ENCODE data around the gene KCNK3.

Gene KCNK3

DNA sequence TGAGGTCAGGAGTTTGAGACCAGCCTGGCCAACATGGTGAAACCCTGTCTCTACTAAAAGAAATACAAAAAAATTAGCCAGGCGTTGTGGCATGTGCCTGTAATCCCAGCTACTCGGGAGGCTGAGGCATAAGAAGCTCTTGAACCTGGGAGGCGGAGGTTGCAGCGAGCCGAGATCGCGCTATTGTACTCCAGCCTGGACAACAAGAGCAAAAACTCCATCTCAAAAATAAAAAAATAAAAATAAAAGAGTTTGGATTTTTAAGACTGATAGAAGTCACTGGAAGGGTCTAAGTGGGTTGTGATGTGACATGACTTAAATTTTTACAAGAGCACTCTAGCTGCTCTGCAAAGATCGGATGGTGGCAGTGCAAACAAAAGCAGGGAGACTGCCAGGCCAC is 15.9 kb downstream of the KCNK3 start:
- peaks cover 3% of the 10 kb centered on the region; the same call in 1 of the 2 replicates for H3K4me1 ChIP-seq (ENCODE audit: insufficient read depth, low read length)
- no peaks in the 10 kb centered on the region for H3K36me3 ChIP-seq (ENCODE audit: insufficient read depth, low read length)
- no peaks in the 10 kb centered on the region for H3K9me3 ChIP-seq (ENCODE audit: control insufficient read depth, insufficient read depth, low read length)
- H3K9ac ChIP-seq (ENCODE audit: low read depth, low read length), result no peak overlapping the region

DNA sequence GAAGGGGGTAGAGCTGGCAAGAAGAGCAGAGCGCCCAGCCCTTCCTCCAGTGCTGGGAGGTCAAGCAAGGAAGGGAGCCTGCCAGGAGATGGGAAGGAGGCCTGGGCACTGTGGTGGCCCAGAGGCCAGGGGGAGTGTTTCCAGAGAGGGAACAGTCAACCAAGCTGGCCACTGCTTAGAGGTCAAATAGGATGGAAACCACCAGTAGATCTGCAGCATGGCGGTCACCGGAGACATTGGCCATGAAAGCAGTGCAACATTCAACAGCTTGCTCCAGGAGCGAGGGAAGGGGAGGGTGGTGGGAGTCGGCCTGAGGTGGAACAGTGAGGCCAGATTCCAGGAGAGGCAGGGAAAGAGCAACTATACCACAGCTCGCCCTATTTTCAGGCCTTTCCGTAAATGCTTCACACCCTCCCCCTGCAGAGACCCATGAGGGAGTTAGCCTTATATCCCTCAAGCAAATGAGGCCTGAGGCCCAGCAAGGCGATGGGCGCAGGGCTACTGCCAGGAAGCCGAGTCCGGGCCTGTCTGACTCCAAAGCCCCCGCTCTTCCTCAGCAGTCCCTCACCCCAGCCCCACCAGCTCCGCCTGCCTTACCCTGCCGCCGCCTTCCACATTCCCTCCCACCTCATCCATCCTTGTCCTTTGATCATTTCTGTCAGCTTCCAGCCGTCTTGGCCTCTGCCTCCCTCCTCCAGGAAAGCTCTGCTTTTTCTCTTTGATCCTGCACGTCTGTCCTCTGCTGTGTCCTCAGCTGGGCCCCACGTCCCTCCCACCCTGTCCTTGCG is 17.0 kb downstream of the KCNK3 start:
- no peak overlapping the region for H3K9ac ChIP-seq (ENCODE audit: low read depth, low read length)
- no peaks in the 10 kb centered on the region for H3K36me3 ChIP-seq (ENCODE audit: insufficient read depth, low read length)
- H3K9me3 ChIP-seq (ENCODE audit: control insufficient read depth, insufficient read depth, low read length), result no peaks in the 10 kb centered on the region
- peaks cover 3% of the 10 kb centered on the region; the same call in 1 of the 2 replicates for H3K4me1 ChIP-seq (ENCODE audit: insufficient read depth, low read length)

- H3K4me1 ChIP-seq (ENCODE audit: insufficient read depth, low read length), result peaks cover 3% of the 10 kb centered on the region; the same call in 1 of the 2 replicates
Measured at GRCh38 chr2:26710145-26710544, 17.6 kb downstream of the KCNK3 start.

DNA sequence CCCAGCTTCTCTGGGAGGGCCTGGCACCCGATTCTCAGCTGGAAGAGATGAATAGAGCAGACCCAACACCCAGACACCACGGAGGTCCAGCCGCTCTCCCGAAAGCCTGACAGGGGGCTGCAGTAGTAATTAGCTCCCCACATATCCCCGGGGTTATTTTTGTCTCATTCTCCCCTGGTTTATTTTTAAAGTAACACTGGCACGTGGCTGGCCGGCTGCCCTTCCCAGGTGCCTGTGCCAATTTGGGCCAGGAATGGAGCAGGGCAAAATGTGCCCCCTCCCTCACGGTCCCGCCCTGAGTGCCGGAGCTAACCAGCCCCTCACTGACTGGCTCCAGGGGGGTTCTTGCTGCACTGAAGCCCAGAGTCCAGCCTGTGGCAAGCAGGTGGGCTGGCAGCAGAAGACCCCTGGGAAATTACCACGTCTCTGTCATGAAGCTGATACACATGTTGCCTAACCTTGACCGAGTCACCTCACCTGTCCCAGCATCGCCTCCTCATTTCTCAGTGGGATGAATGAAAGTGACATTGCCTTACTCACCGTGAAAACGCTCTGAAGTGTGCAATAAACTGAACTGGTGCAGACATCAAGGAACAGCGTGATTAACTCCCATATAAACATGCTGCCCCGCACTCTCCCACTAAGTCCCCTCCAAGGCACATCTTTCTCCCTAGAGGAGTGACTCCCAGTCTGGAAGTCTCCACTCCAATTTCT is 18.4 kb downstream of the KCNK3 start:
- peaks cover 3% of the 10 kb centered on the region; the same call in 1 of the 2 replicates for H3K4me1 ChIP-seq (ENCODE audit: insufficient read depth, low read length)
- H3K9ac ChIP-seq (ENCODE audit: low read depth, low read length), result no peak overlapping the region
- H3K9me3 ChIP-seq (ENCODE audit: control insufficient read depth, insufficient read depth, low read length), result no peaks in the 10 kb centered on the region
- no peaks in the 10 kb centered on the region for H3K36me3 ChIP-seq (ENCODE audit: insufficient read depth, low read length)

More at GRCh38 chr2:26710145-26710544, 17.6 kb downstream of the KCNK3 start:
- no peaks in the 10 kb centered on the region for H3K9me3 ChIP-seq (ENCODE audit: control insufficient read depth, insufficient read depth, low read length)
- no peaks in the 10 kb centered on the region for H3K36me3 ChIP-seq (ENCODE audit: insufficient read depth, low read length)
- H3K9ac ChIP-seq (ENCODE audit: low read depth, low read length), result no peak overlapping the region

GRCh38 chr2:26711457-26712161 is 19.1 kb downstream of the KCNK3 start:
- no peaks in the 10 kb centered on the region for H3K9me3 ChIP-seq (ENCODE audit: control insufficient read depth, insufficient read depth, low read length)
- peaks cover 1% of the 10 kb centered on the region; the same call in 1 of the 2 replicates for H3K4me1 ChIP-seq (ENCODE audit: insufficient read depth, low read length)
- no peak overlapping the region for H3K9ac ChIP-seq (ENCODE audit: low read depth, low read length)
- no peaks in the 10 kb centered on the region for H3K36me3 ChIP-seq (ENCODE audit: insufficient read depth, low read length)

DNA sequence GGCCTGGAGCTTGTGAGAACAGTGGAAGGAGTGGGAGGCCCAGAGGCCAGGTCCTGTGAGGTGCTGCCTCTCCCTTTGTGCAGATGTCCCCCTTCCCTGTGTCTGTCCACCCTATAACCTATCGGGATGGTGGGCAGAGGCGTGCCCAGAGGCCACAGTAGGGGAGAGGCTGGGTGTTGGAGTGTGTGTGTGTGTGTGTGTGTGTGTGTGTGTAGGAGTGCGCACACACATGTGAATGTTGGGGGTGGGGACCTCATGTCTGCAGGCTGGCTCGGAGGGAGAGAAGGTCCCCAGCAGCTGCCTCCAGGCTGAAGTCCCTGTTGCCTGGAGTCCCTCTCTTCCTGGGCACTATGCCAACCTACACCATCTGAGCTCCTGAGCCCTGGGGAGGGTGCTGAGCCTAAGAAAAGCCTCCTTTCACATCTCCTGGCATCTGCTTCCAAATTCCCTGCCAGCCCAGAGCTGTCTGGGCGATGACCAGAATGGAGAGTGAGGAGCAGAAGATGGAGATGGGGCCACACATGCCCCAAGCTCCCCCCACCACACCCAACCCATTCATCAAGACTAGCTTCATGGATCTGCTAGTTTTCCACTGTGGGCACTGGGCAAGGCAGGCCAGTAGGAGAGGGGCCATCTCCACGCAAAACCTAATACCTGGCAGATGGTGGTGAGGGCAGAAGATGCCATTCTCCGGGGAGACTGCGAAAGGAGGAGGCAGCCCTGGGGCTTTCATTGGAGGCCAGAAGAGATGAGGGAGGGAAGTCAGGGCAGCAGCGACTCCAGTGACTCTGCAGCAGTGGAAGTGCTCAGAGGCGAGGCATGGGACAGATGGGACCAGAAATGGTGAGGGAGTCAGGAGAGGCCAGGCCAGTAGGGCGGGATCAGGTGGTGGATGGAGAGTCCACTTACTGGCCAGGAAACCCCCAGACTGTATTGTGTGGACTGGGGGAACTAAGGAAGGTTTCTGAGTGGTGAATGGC is 20.3 kb downstream of the KCNK3 start:
- Histone ChIP-seq H3K9ac (ENCODE audit: low read depth, low read length) (no peak overlapping the region), H3K4me1 (ENCODE audit: insufficient read depth, low read length) (no peaks in the 10 kb centered on the region), H3K9me3 (ENCODE audit: control insufficient read depth, insufficient read depth, low read length) (no peaks in the 10 kb centered on the region), H3K36me3 (ENCODE audit: insufficient read depth, low read length) (no peaks in the 10 kb centered on the region)

- Histone ChIP-seq H3K9ac (ENCODE audit: low read depth, low read length) (no peak overlapping the region), H3K4me1 (ENCODE audit: insufficient read depth, low read length) (peaks cover 6% of the 10 kb centered on the region; the same call in 1 of the 2 replicates), H3K9me3 (ENCODE audit: control insufficient read depth, insufficient read depth, low read length) (no peaks in the 10 kb centered on the region), H3K36me3 (ENCODE audit: insufficient read depth, low read length) (no peaks in the 10 kb centered on the region)
Measured at GRCh38 chr2:26715528-26716270, 23.2 kb downstream of the KCNK3 start.

DNA sequence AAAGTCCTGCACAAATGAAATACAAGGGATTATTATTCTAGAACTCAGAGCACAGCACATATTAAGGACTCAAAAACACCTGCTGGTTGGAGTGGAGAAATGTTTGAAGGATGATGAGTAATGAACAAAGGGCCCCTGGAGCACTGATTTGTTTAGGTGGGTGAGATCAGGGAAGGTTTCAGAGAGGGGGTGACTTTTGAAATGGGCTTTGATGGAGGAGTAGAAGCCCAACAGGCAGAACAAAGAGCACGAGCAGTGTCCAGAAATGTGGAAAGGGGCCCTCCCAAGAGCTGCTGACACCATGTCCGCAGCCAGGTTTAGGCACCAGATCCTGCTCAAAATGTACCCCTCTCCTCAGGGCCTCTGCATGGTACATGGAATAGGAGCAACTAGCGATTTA is 23.8 kb downstream of the KCNK3 start:
- Histone ChIP-seq H3K9me3 (ENCODE audit: control insufficient read depth, insufficient read depth, low read length) (no peaks in the 10 kb centered on the region), H3K36me3 (ENCODE audit: insufficient read depth, low read length) (no peaks in the 10 kb centered on the region), H3K4me1 (ENCODE audit: insufficient read depth, low read length) (peaks cover 12% of the 10 kb centered on the region; the same call in 1 of the 2 replicates), H3K9ac (ENCODE audit: low read depth, low read length) (no peak overlapping the region)

DNA sequence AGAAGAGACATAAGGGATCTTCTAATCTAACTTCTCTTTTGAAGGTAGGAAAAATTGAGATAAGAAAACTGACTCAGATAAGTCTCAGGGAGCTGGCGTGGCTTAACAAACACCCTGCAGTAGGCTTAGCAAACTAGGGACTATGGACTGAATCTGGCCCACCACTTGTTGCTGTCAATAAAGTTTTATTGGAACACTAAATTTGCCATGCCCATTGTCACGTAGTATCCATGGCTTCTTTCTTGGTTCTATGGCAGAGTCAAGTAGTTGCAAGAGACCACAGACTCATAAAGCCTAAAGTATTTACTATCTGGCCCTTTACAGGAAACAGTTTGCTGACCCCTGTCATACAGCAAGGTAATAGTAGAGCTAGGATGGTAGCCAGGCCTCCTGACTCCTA is 24.2 kb downstream of the KCNK3 start:
- Histone ChIP-seq H3K36me3 (ENCODE audit: insufficient read depth, low read length) (no peaks in the 10 kb centered on the region), H3K9ac (ENCODE audit: low read depth, low read length) (no peak overlapping the region), H3K4me1 (ENCODE audit: insufficient read depth, low read length) (peaks cover 16% of the 10 kb centered on the region; the same call in 1 of the 2 replicates), H3K9me3 (ENCODE audit: control insufficient read depth, insufficient read depth, low read length) (no peaks in the 10 kb centered on the region)

DNA sequence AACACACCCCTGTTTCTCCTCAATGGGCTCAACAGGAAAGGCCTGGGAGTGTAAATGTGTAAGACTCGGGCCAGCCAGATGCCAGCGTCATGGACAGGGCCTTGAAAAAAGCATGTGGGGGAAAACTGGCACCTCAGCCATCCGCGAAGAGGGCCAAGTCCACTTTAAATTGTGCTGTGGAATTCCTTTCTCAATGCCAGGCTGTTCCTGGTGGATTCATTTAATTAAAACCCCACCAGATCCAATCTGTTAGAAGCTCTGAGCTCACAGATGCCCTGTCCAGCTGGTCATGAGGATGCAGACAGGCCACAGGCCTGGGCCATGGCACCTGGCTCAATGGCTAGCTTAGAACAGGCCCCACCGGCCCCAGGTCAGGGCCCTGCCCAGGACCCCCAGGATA is 24.8 kb downstream of the KCNK3 start:
- no peaks in the 10 kb centered on the region for H3K9me3 ChIP-seq (ENCODE audit: control insufficient read depth, insufficient read depth, low read length)
- peaks cover 16% of the 10 kb centered on the region; the same call in 1 of the 2 replicates for H3K4me1 ChIP-seq (ENCODE audit: insufficient read depth, low read length)
- H3K9ac ChIP-seq (ENCODE audit: low read depth, low read length), result no peak overlapping the region
- H3K36me3 ChIP-seq (ENCODE audit: insufficient read depth, low read length), result no peaks in the 10 kb centered on the region

GRCh38 chr2:26718949-26719686 is 26.6 kb downstream of the KCNK3 start:
- Histone ChIP-seq H3K9ac (ENCODE audit: low read depth, low read length) (no peak overlapping the region), H3K4me1 (ENCODE audit: insufficient read depth, low read length) (peaks cover 16% of the 10 kb centered on the region; the same call in 1 of the 2 replicates), H3K36me3 (ENCODE audit: insufficient read depth, low read length) (no peaks in the 10 kb centered on the region), H3K9me3 (ENCODE audit: control insufficient read depth, insufficient read depth, low read length) (no peaks in the 10 kb centered on the region)

DNA sequence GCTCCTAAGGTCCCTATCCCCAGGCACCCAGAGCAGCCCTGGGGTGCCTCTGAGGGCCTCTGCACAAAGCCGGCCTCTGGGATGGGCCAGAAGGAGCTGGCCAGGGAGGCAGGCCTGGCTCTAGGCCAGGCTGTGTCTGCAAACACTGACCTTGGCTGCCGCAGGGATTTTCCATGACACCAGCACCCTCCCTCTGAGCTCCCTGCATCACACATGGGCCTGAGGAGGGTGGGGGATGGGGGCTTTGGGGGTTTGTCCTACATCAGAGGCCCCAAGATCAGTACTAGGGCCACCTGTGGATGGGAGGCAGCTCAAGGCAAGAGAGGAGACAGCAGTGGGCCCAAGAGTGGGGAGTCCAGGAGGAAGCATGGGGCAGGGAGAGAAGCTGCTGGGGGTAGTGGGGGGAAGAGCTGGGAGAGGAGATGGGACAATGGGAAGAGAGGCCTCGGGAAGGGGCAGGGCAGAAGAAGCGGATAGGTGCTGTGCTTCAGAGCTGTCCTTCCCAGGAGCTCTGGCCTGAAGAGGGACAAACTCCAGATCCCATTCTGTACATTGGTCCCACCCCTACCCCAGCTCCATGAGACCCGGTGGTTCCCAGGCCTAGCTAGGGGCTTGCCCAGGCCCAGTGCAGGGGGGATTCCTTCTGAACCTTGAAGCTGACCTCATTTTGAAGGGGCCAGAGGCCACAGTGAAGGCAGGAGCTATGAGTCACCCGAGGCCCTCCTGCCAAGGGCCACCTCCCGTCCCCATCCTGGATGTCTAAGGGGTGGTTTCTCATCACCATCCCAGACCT is 28.0 kb downstream of the KCNK3 start:
- no peaks in the 10 kb centered on the region for H3K36me3 ChIP-seq (ENCODE audit: insufficient read depth, low read length)
- peaks cover 16% of the 10 kb centered on the region; the same call in 1 of the 2 replicates for H3K4me1 ChIP-seq (ENCODE audit: insufficient read depth, low read length)
- H3K9me3 ChIP-seq (ENCODE audit: control insufficient read depth, insufficient read depth, low read length), result no peaks in the 10 kb centered on the region
- H3K9ac ChIP-seq (ENCODE audit: low read depth, low read length), result no peak overlapping the region; the same call in 1 of the 2 replicates
